HG02678 (cell line): ENCODE data around the gene TXNRD3.
"Not testable (repeated sequence)": the region's sequence is repeated elsewhere in the genome, so short reads cannot be mapped to it uniquely, and the experiment has no call there.

Source experiments
- ATAC-seq: cut with Tn5 transposase; IDR thresholded peaks from one replicate; pipeline ENCODE4 v1.9.1; 2021; ENCODE audit warnings: mild to moderate bottlenecking, moderate library complexity; ENCODE audit not compliant: unreplicated experiment

Gene TXNRD3

DNA sequence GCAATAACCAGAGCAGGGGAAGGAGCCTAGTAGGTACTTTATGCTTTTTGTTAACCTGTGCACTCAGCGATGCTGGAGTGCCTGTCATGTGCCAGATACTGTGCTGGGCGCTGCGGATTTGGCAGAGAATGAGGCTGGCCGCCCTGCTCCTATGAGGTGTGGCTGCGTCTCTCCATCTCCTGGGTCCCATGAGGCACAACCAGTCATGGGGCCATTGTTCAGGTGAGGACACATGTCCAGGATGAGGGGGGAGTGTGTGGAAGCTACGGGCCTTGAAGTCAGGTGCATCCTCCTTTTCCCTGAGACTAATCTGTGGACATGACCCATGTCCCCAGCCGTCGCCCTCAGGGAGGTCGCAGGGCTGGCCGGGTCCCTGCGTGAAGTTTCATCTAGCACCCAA is 963 bp upstream of the TXNRD3 start:
- no peak for ATAC-seq

DNA sequence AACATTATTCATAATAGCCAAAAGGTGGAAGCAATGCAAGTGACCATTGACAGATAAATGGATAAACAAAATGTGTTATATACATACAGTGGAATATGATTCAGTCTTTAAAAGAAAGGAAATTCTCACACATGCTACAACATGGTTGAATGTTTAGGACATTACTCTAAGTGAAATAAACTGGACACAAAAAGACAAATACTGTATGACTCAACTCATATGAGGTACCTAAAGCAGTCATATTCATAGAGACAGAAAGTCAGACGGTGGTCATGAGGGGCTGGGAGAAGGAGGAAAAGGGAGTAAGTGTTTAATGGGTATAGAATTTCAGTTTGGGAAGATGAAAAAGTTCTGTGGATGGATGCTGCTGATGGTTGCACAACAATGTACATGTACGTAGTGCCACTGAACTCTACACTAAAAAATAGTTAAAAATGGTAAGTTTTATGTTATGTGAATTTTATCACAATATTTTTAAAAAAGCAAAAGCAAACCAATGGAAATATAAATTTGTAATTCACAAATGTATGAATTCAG is 5.3 kb downstream of the TXNRD3 start:
- ATAC-seq, result no peak

DNA sequence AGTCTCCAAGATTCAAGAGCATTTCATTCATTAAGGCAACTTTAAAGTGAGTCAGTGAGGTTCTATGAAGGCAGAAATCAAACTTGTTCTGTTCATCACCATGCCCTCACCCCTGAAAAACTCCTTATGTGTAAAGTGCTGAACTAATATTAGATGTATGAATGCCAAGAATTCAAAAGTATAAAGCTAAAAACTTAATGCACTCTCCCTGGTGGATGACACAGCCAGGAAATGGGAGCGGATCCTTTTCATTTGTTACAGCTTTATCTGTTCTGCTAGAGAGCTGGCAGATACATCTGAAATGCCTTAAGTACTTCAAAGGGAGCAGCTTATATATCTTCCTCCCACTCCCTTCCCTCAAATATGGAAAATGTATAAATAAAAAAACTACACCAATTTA is 8.2 kb downstream of the TXNRD3 start:
- ATAC-seq, result no peak

DNA sequence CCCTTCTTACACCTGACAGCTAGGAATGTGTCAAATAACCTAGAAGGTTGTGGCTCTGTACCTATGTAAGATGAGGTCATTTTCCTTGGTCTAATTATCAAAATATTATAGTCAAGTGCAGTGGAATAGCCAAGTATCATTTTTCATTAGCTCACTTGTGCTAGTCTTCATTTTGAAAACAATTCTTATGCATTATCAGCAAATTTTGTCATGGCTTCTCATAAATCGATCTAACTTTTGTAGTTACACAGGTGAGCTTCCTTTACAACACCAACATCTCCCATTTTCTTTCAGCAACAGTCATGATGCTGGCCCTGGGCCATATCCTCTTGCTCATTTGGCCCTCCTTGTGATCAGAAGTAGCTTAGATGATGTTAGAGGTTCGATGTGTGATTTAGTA is 10.3 kb downstream of the TXNRD3 start:
- no peak for ATAC-seq

DNA sequence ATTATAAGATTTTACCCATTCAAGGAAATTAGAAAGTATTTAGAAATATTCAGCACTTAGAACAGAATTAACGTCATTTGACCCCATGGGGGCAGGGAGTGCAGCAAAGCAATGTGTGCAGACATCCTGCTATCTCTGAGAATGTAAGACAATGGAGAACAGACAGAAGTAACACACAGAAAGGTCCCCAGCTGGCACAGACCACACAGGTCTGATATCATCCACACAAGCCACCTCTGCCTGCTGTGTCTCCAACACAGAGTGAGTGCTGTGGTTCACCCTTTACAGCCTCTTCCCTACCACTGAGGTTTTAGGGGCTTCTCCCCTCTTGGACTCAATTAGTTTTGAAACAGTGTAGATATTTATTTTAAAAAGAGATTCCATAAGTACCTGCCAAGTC is 16.1 kb downstream of the TXNRD3 start:
- ATAC-seq, result no peak

DNA sequence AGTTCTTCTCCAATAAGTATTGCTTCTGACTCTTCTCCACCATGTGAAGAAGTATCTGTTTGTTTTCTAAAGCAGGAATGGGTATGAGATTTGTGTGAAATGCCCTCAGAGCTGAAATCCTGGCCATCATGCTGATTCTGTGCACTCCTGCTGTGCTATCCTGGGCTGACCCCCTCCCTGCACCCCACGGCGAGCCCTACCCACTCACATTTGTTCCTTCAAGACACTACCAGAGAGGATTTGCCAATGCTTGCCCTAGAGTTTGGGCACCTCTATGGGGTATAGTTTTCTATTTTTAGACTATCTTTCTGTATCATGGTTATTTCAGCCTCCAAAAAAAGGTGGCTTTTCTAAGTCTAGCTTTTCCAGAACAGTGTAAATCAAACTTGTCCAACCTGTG is 18.5 kb downstream of the TXNRD3 start:
- ATAC-seq, result no peak

DNA sequence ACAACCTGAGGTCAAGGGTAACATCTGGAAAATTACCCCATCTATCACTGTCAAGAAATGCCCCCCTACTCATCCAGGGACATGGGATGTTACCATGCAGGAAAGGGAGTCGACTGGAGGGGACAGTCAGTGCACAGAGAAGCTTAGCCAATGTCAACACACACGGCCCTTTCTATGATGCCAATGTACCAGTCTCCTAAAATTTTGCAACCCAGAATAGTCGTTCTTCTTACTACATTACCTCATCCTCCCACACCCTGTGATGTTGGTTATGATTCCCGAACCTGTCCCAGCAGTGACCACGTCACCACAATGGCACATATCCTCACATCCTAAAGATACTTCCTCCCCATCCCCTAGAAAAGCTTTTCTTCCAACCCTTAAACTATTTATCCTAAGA is 20.1 kb downstream of the TXNRD3 start:
- no peak for ATAC-seq

DNA sequence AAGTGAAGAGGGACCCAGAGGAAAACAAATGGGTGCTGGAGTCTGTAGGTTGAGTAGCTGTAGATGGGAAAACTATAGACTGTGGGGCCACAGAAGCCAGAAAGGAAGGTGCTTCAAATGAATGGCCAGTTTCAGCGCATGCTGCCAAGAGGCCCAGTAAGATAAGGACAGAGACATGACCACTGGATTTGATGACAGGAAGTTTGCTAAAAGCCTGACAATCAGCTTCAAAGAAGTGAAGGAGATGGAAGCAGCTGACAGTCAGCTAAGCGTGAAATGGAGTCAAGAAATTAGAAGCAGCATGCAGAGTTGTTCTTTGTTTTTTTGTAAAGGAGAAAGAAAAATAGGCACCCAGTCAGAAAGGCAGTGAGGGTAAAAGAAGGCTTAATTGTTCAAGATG is 24.9 kb downstream of the TXNRD3 start:
- no peak for ATAC-seq

DNA sequence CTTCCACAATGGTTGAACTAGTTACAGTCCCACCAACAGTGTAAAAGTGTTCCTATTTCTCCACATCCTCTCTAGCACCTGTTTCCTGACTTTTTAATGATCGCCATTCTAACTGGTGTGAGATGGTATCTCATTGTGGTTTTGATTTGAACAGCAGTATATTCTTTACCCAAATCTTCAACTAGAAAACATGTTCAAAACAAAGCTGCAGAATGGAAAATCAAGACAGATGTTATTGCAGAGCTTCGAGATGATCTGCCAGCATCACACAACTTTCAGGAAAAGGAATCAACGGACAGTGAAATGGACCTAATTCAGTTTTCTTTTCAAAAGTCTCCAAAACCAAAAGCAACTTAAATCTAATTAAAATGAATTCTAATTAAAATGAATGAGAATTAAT is 29.2 kb downstream of the TXNRD3 start:
- not testable (repeated sequence) for ATAC-seq

DNA sequence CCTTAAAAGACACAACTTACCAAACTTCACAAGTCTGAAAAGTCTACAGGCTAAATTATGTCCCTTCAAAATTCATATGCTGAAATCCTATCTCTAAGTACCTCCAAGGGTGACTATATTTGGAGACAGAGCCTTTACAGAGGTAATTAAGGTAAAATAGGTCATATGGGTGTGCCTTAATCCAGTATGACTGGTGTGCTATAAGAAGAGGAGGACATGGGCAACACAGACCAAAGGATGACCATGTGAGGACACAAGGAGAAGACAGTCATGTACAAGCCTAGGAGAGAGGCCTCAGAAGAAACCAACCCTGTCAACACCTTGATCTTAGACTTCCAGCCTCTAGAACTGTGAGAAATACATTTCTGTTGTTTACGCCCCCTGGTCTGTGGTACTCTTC is 32.2 kb downstream of the TXNRD3 start:
- no peak for ATAC-seq

DNA sequence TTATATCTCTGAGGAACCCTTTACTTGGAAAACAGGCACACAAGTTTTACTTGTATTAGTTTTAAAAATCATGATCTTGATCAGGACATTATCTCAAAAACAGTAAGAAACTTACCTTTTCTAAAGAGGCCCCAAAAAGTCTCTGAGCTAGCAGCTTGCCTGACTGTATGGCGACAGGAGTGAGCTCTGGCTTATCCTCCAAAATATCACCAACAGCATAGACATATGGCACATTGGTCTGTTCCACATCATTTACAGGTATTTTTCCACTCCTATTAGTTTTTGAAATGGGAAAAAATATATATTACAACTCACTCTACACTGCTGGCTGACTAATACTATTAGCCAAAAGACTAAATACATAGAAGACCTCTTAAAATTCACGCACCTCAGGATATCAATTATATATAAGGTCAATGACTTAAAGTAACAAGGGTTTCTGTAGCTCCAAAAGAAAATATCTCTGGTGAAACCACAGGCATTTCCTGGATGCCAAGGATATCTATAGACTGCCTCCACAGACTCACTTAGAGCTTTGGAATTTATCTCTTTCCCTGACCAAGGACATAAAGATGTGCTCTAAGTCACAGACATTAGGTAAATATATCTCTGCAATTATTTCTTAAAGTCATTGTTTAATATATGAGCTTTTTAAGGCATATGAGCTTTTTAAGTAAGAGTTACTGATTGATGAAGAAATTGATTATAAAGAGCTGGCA is 33.1 kb downstream of the TXNRD3 start:
- ATAC-seq, result no peak

DNA sequence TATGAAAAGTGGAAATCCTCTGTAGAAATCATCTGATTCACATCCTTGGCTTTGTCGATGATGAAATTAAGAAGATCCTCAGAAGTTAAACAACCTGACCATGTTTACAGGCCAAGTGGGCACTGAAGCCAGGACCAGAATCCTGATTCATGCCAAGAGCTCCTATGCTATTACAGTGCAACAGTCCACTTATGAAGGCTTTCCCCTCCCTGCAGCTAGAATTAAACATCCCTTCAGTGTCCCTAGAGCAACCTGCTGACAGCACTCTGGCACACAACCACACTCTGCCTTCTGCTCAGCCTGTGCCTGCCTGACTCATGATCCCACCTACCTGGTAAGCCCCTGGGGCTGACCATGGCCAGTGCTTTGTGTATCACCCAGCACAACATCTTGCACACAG is 33.8 kb downstream of the TXNRD3 start:
- no peak for ATAC-seq

DNA sequence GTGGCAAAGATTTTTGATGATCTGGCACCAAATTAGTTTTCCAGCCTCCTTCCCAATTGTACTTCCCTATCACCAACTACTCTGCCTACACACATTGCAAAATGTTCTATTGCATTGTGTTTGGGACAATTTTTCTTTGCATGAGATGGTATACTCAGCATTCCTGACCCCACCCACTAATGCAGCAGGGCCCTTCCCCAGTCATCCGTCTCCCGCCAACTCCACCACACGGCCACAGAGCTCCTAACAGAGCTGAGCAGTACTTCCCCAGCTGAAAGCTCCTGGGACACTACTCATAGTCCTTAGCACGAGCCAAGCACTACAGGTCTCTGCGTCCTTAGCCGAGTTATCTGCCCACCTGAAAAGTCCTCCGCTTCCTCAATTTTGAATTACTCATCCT is 34.2 kb downstream of the TXNRD3 start:
- no peak for ATAC-seq

DNA sequence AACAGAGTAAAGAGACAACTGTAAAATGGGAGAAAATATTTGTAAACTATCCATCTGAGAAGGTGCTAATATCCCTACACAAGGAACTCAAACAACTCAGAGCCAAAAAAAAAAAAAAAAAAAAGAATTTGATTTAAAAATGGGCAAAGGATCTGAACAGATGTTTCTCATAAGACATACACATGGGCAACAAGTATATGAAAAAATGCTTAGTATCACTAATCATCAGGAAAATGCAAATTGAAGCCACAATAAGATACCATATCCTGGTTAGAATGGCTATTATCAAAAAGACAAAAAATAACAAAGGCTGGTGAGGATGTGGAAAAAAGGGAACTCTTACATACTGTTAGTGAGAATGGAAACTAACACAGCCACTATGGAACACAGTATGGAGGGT is 36.2 kb downstream of the TXNRD3 start:
- ATAC-seq, result no peak

DNA sequence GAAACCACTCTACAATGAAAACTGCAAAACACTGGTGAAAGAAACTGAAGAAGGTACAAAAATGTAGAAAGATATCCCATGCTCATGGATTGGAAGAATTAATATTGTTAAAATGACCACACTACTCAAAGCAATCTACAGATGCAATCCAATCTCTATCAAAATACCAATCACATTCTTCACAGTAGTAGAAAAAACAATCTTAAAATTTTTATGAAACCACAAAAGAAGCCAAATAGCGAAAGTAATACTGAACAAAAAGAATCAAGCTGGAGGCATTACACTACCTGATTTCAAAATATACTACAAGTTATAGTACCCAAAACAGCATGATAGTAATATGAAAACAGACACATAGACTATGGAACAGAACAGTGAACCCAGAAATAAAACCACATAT is 36.9 kb downstream of the TXNRD3 start:
- no peak for ATAC-seq

DNA sequence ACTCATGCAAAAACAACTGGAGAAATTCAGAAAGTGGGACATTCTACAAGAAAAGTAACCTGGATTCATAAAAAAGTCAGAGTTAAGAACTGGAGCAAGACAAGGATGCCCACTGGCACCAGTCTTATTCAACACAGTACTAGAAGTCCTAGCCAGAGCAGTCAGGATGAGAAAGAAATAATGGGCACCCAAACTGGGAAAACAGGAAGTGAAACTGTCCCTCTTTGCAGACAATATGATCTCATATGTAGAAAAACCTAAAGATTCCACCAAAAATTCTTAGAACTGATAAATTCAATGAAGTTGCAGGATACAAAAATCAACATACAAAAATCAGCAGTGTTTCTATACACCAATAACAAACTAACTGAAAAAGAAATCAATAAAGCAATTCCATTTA is 37.4 kb downstream of the TXNRD3 start:
- no peak for ATAC-seq

DNA sequence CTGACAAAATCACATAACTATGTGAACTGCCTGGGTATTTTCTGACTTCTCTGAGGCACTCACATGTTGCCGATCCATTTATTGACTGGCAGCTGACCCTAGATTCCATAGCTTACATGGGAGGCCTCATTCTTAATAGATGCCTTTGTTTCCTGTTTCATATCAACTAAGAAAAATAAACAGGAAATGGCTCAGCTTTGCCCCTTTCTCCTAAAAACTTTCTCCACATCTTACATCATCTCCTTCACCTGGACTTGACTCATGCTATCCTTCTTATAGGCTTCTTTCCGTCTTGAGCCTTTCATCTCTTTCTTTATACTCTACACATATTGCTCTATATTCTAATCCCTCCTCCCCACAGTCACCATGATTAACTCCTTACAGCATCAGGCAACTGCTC is 38.0 kb downstream of the TXNRD3 start:
- ATAC-seq, result no peak

DNA sequence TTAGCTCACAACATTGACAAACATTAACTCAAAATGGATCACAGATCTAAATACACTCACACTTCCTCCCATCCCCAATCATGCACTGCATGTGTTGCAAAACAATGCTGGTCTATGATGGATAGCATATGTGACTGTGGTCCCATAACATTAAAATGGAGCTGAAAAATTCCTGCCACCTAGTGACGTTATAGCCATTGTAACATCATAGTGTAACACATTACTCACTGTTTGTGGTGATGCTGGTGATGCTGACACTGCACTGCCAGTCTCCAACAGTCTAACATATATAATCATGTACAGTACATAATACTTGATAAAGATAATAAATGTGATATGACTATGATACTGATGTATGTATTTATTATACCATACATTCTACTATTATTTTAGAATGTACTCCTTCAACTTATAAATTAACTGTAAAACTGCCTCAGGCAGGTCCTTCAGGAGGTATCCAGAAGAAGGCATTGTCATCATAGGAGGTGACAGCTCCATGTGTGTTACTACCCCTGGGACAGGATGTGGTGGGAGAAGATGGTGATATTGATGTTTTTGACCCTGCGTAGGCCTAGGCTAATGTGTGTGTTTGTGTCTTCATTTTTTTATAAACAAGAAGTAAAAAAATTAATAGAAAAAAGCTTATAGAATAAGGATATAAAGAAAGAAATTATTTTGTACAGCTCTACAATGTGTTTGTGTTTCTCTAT is 41.3 kb downstream of the TXNRD3 start:
- no peak for ATAC-seq

DNA sequence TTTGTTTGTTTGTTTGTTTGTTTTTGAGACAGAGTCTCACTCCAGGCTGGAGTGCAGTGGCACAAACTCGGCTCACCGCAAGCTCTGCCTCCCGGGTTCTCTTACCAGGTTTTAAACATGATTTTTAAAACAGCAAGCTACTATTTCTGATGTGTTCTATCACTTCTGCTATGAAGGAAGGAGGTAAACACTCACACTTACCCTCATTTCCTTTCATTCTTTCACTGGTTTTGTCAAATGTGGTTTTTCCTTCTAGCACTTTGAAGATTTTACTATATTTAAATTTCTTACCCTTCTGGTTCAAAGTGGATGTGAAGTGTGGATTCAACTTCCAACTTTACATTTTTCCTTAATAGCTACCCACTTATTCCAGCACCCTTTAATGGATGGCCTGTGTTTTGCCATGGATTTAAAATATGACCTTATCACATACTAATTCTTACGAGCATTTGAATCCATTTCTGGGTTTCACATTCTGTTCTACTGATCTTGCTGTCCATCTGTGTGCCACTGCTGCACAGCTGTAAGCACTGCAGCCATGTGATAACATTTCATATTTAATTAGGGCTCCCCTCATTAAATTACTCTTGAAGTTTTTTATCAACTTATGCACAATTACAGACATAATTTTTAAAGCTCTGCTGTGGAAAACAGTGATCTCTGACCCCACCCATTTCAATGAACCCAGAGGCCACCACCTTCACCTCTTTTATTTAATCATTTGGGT is 42.3 kb downstream of the TXNRD3 start:
- no peak for ATAC-seq

DNA sequence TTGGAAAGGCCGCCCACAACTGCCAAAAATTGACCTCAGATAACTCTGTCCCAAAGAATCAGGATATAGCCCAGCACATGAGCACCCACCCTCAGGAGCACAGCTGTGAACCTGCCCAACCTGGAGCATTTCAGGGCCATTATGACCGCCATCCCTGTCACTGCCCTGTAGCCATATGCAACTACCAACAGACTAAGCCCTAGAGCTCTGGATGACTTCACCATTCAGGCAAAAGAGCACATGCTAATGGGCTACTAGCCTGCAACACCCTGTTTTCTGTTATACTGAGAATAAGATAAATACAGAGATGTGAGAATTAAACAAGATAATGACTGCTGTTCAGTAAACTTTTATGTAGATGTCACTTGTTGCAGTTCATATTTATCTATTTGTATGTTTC is 45.0 kb downstream of the TXNRD3 start:
- ATAC-seq, result no peak

DNA sequence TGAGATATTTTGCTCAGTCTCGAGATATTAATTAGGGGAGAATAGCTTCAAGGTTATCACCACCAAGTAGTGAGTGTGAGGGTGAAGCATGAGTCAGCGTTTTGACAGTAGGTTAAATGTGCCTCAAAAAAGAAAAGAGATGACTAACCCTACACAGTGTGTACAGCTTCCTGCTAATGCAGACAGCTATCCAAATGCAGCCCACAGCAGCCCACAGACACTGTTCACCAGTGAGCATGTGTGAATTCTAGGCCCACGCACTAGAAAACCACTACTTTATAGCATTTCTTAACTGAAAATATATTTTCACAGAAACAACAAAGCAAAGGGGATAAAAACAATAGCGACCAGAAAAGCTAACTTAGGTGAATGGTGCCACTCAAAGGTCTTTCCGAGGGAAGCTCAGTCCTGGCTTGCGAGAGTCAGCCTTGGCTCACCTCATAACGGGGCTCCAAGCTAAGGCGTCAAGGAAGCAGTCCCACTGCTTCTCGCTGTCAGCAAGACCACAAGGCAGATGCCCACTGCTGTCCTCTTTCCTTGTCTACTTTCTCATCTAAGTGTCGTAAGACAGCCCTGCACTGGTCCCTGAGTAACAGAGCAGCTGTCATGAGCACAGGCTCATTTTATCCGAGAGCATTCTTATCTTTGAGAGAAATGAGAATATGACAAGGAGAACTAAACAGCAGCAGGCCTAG is 47.6 kb downstream of the TXNRD3 start:
- ATAC-seq, result no peak
